Keratinocyte (primary cell): ENCODE results near the gene TTLL5. TPM values are rescaled to one million over a fixed set of nuclear protein-coding genes. Genes with fewer than 3 reads are reported as not detected.

Experiments used
- DNase-seq: peaks from one replicate; pipeline ENCODE4 v3.0.0-alpha.2; 2011; ENCODE audit warnings: low read depth, missing footprints, low spot score
- FAIRE-seq: peaks from 2 replicates; lab custom pipeline; 2011; peaks lifted over from hg19 to GRCh38; lab: Jason Lieb, UNC
- H2AFZ ChIP-seq: 2 replicates; pipeline ENCODE4 v1.6.0; 2012; ENCODE audit warnings: low read length, control low read depth, inconsistent platforms; ENCODE audit not compliant: control insufficient read depth
- H3K27ac ChIP-seq: 2 replicates; pipeline ENCODE4 v1.5.1; 2011; ENCODE audit warnings: low read length; ENCODE audit not compliant: control insufficient read depth, insufficient read depth
- H3K27me3 ChIP-seq: 3 replicates; pipeline ENCODE4 v1.6.0; 2011; ENCODE audit warnings: low read length; ENCODE audit not compliant: control insufficient read depth, insufficient read depth; ENCODE audit errors: extremely low read depth
- H3K36me3 ChIP-seq, 2 experiments: 2 replicates in 1 of 2; 3 replicates in 1 of 2; pipeline ENCODE4 v1.5.1; 2011; ENCODE audit warnings: low read length in 2 of 2, mild to moderate bottlenecking in 1 of 2; ENCODE audit not compliant: control insufficient read depth in 2 of 2, insufficient read depth in 2 of 2; ENCODE audit errors: extremely low read depth in 1 of 2
- H3K4me1 ChIP-seq: 3 replicates; pipeline ENCODE4 v1.5.1; 2011; ENCODE audit warnings: low read length; ENCODE audit not compliant: control insufficient read depth, insufficient read depth; ENCODE audit errors: extremely low read depth
- H3K4me2 ChIP-seq: 3 replicates; pipeline ENCODE4 v1.6.0; 2011; ENCODE audit warnings: low read depth, low read length; ENCODE audit not compliant: control insufficient read depth, insufficient read depth; ENCODE audit errors: extremely low read depth
- H3K4me3 ChIP-seq, 3 experiments: fragments of 200-600 bp in 1 of 3; sonication (generic) in 1 of 3; 2 replicates in 2 of 3; 3 replicates in 1 of 3; pipeline ENCODE4 v1.5.1; 2011 to 2016; ENCODE audit warnings: low read length in 3 of 3, mild to moderate bottlenecking in 3 of 3, control low read depth in 2 of 3, inconsistent platforms in 1 of 3, low read depth in 1 of 3, mixed read lengths in 1 of 3, mixed run types in 1 of 3, moderate library complexity in 1 of 3; ENCODE audit not compliant: control insufficient read depth in 2 of 3, insufficient read depth in 2 of 3; ENCODE audit errors: extremely low read depth in 1 of 3
- H3K79me2 ChIP-seq: 2 replicates; pipeline ENCODE4 v1.6.0; 2012; ENCODE audit warnings: low read length; ENCODE audit not compliant: control insufficient read depth, insufficient read depth
- H3K9ac ChIP-seq: 3 replicates; pipeline ENCODE4 v1.6.0; 2011; ENCODE audit warnings: low read length; ENCODE audit not compliant: control insufficient read depth, insufficient read depth; ENCODE audit errors: extremely low read depth
- H3K9me1 ChIP-seq: 3 replicates; pipeline ENCODE4 v1.6.0; 2011; ENCODE audit warnings: low read length; ENCODE audit not compliant: control insufficient read depth, insufficient read depth; ENCODE audit errors: extremely low read depth
- H3K9me3 ChIP-seq: 2 replicates; pipeline ENCODE4 v1.5.1; 2012; ENCODE audit warnings: low read depth, low read length; ENCODE audit not compliant: control insufficient read depth
- H4K20me1 ChIP-seq: 3 replicates; pipeline ENCODE4 v1.6.0; 2011; ENCODE audit warnings: low read length; ENCODE audit not compliant: control insufficient read depth, insufficient read depth; ENCODE audit errors: extremely low read depth
- EZH2 ChIP-seq: IDR thresholded peaks from one replicate; pipeline ENCODE4 v1.6.1; 2012; ENCODE audit warnings: inconsistent platforms, mild to moderate bottlenecking, low read length, moderate library complexity
- dilution Hi-C: fragments of 300-500 bp; cut with MboI; formaldehyde crosslinking; loops from one replicate; pipeline ENCODE4 v1.7.0; 2020; ENCODE audit warnings: low sequenced_read_pairs; ENCODE audit not compliant: extremely low pct_ligation_motif_present
- polyA plus RNA-seq, 5 experiments: library from polyadenylated mRNA; depleted of rRNA in 3 of 5; stranded (reverse) in 3 of 5; stranded (forward) in 1 of 5; unstranded in 1 of 5; fragments of >200 nt; gene quantifications; 1 replicate in 1 of 5; 2 replicates in 3 of 5; 3 replicates in 1 of 5; pipeline versions ENCODE4 v1.2.1 to v1.2.3, GENCODE V29; 2011 to 2012; ENCODE audit warnings: missing spikeins in 2 of 5, low read depth in 1 of 5, low replicate concordance in 1 of 5
- TF ChIP-seq, protein P1 (sequence below), 3 experiments: IDR thresholded peaks in 1 of 3; conservative IDR thresholded peaks in 1 of 3; optimal IDR thresholded peaks in 1 of 3; 2 replicates in 2 of 3; 3 replicates in 1 of 3; pipeline versions ENCODE3 to v1.5.1; 2011; ENCODE audit warnings: low read length in 3 of 3, mild to moderate bottlenecking in 3 of 3, moderate library complexity in 2 of 3, control low read depth in 1 of 3, inconsistent platforms in 1 of 3; ENCODE audit not compliant: insufficient read depth in 2 of 3; ENCODE audit errors: extremely low read depth in 1 of 3

Gene TTLL5
- polyA plus RNA-seq, 1 donor (not counting 4 experiments of a cell fraction or from before 2014, with no cell fraction given) = 20.7 TPM

DNA sequence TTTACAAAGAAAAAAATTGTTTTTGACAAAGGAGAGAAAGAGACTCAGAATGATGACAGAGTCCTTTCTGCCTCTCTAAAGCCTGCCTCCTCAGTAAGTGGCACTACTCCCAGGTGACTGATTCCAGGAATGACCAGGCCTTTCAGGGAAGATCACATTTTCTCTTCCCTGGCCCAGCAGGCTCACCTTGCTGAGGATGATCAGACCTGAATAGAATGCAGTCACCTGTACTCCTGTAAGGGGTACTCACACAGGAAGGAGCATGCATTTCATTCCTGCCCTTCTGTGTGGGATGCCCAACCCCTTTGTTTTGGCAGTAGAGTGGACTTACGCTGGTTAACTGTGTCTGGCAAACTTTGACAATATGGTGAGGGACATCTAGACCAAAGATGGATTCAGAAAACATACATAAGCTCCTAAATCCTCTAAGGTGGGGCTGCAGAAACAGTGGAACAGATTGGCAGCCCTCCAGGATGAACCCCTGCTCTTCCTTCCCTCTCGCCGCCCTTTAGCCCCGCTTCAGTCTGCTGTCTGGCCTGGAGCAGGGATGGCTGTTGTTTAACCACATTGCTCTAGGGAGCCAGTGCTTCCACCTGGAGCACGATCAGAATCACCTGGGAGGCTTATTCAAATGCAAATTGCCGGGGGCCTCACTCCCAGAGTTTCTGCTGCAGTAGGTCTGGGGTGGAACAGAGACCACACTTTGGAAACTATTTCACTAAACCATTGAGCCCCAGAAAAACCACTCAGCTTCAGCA lies 30.2 kb upstream of the TTLL5 start:
- Histone ChIP-seq H3K27ac (no peak overlapping the region), H3K4me3 (no peak overlapping the region), H3K79me2 (no peaks in the 10 kb centered on the region), H2AFZ (no peak overlapping the region), H3K36me3 (no peaks in the 10 kb centered on the region), H4K20me1 (no peaks in the 10 kb centered on the region), H3K4me2 (no peak overlapping the region), H3K9me3 (no peaks in the 10 kb centered on the region), H3K9ac (no peak overlapping the region), H3K4me1 (no peaks in the 10 kb centered on the region), H3K27me3 (no peaks in the 10 kb centered on the region), H3K9me1 (no peaks in the 10 kb centered on the region)
- dilution Hi-C loops = no loop called here
- no peak for DNase-seq
- FAIRE-seq = no peak
- TF ChIP-seq, protein P1, sequence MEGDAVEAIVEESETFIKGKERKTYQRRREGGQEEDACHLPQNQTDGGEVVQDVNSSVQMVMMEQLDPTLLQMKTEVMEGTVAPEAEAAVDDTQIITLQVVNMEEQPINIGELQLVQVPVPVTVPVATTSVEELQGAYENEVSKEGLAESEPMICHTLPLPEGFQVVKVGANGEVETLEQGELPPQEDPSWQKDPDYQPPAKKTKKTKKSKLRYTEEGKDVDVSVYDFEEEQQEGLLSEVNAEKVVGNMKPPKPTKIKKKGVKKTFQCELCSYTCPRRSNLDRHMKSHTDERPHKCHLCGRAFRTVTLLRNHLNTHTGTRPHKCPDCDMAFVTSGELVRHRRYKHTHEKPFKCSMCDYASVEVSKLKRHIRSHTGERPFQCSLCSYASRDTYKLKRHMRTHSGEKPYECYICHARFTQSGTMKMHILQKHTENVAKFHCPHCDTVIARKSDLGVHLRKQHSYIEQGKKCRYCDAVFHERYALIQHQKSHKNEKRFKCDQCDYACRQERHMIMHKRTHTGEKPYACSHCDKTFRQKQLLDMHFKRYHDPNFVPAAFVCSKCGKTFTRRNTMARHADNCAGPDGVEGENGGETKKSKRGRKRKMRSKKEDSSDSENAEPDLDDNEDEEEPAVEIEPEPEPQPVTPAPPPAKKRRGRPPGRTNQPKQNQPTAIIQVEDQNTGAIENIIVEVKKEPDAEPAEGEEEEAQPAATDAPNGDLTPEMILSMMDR (optimal IDR thresholded peaks at IDR 0.05 in 1 of 3, IDR thresholded peaks at IDR 0.05 in 1 of 3, conservative IDR thresholded peaks at IDR 0.05 in 1 of 3; ENCODE audit: extremely low read depth in 1 of 3, insufficient read depth in 2 of 3, low read length in 3 of 3) = no peak

- dilution Hi-C loops = no loop called here
- no peak for FAIRE-seq
Observed at GRCh38 chr14:75631453-75631831, 29.6 kb upstream of the TTLL5 start.

More at GRCh38 chr14:75631453-75631831, 29.6 kb upstream of the TTLL5 start:
- no peak for DNase-seq
- H3K9me1 ChIP-seq = no peaks in the 10 kb centered on the region
- H3K4me2 ChIP-seq = no peak overlapping the region
- TF ChIP-seq, protein P1 (optimal IDR thresholded peaks at IDR 0.05 in 1 of 3, IDR thresholded peaks at IDR 0.05 in 1 of 3, conservative IDR thresholded peaks at IDR 0.05 in 1 of 3; ENCODE audit: extremely low read depth in 1 of 3, insufficient read depth in 2 of 3, low read length in 3 of 3) = no peak
- TF ChIP-seq EZH2 = no peak
- no peaks in the 10 kb centered on the region for H3K27me3 ChIP-seq
- H3K27ac ChIP-seq = no peak overlapping the region
- no peaks in the 10 kb centered on the region for H3K4me1 ChIP-seq
- no peaks in the 10 kb centered on the region for H3K9me3 ChIP-seq
- H3K79me2 ChIP-seq = no peaks in the 10 kb centered on the region
- no peaks in the 10 kb centered on the region for H4K20me1 ChIP-seq
- no peak overlapping the region for H3K9ac ChIP-seq
- no peak overlapping the region for H2AFZ ChIP-seq
- H3K36me3 ChIP-seq = no peaks in the 10 kb centered on the region
- H3K4me3 ChIP-seq = no peak overlapping the region
